Measurements from ENCODE around the gene METTL2B.

The METTL2B gene

GRCh38 chr7:128448751-128449302, 27.7 kb upstream of the METTL2B start:
- DNase-seq (ENCODE audit: low read depth), result no peak
- no peak for TF ChIP-seq CTCF (IDR thresholded peaks at IDR 0.05; ENCODE audit: insufficient read depth, low read depth, low read length, missing control alignments)

GRCh38 chr7:128450409-128450808, 26.1 kb upstream of the METTL2B start:
- no peak for TF ChIP-seq CTCF (IDR thresholded peaks at IDR 0.05; ENCODE audit: insufficient read depth, low read depth, low read length, missing control alignments)
- H3K4me3 ChIP-seq (ENCODE audit: low read depth, low read length), result no peak overlapping the region
- peak; percentile 22 for DNase-seq (ENCODE audit: low read depth)

More at GRCh38 chr7:128448751-128449302, 27.7 kb upstream of the METTL2B start:
- H3K4me3 ChIP-seq (ENCODE audit: low read depth, low read length), result no peak overlapping the region

- no peak overlapping the region for H3K4me3 ChIP-seq (ENCODE audit: low read depth, low read length)
- DNase-seq (ENCODE audit: low read depth), result no peak
- no peak for TF ChIP-seq CTCF (IDR thresholded peaks at IDR 0.05; ENCODE audit: insufficient read depth, low read depth, low read length, missing control alignments)
Observed at GRCh38 chr7:128450913-128451312, 25.6 kb upstream of the METTL2B start.

GRCh38 chr7:128452552-128452951, 24.0 kb upstream of the METTL2B start:
- no peak for TF ChIP-seq CTCF (IDR thresholded peaks at IDR 0.05; ENCODE audit: insufficient read depth, low read depth, low read length, missing control alignments)
- no peak for DNase-seq (ENCODE audit: low read depth)
- H3K4me3 ChIP-seq (ENCODE audit: low read depth, low read length), result no peak overlapping the region

- TF ChIP-seq CTCF (IDR thresholded peaks at IDR 0.05; ENCODE audit: insufficient read depth, low read depth, low read length, missing control alignments), result no peak
- no peak overlapping the region for H3K4me3 ChIP-seq (ENCODE audit: low read depth, low read length)
- DNase-seq (ENCODE audit: low read depth), result no peak
Observed at GRCh38 chr7:128453836-128454804, 22.4 kb upstream of the METTL2B start.

- DNase-seq (ENCODE audit: low read depth), result peak; percentile 35
- peak; percentile 1 for TF ChIP-seq CTCF (IDR thresholded peaks at IDR 0.05; ENCODE audit: insufficient read depth, low read depth, low read length, missing control alignments)
- peak overlapping the region; percentile 84 for H3K4me3 ChIP-seq (ENCODE audit: low read depth, low read length)
Observed at GRCh38 chr7:128454808-128455542, 21.6 kb upstream of the METTL2B start.
